Ishikawa (cell line): ENCODE measurements around the gene DRGX.

Experiments used
- CEBPB ChIP-seq: IDR thresholded peaks from 2 replicates; pipeline ENCODE4 v1.6.1; 2012
- CREB1 ChIP-seq: IDR thresholded peaks from 2 replicates; pipeline ENCODE4 v1.6.1; 2012; ENCODE audit warnings: low read depth
- EGR1 ChIP-seq: IDR thresholded peaks from 2 replicates; pipeline ENCODE4 v1.6.1; 2012
- EP300 ChIP-seq: IDR thresholded peaks from 2 replicates; pipeline ENCODE4 v1.6.1; 2012; ENCODE audit warnings: borderline replicate concordance
- FOXM1 ChIP-seq: IDR thresholded peaks from 2 replicates; pipeline ENCODE4 v1.6.1; 2012; ENCODE audit warnings: low read depth, borderline replicate concordance
- MAX ChIP-seq: IDR thresholded peaks from 2 replicates; pipeline ENCODE4 v1.6.1; 2012
- NFIC ChIP-seq: IDR thresholded peaks from 2 replicates; pipeline ENCODE4 v1.6.1; 2012
- RAD21 ChIP-seq: IDR thresholded peaks from 2 replicates; pipeline ENCODE4 v1.6.1; 2012; ENCODE audit warnings: low read depth
- REST ChIP-seq: IDR thresholded peaks from 2 replicates; pipeline ENCODE4 v1.6.1; 2012; ENCODE audit warnings: low read depth, mild to moderate bottlenecking
- TAF1 ChIP-seq: IDR thresholded peaks from 2 replicates; pipeline ENCODE4 v1.6.1; 2012; ENCODE audit warnings: low read depth, mild to moderate bottlenecking
- TCF12 ChIP-seq: IDR thresholded peaks from 2 replicates; pipeline ENCODE4 v1.6.1; 2012; ENCODE audit warnings: low read depth
- TEAD4 ChIP-seq: IDR thresholded peaks from 2 replicates; pipeline ENCODE4 v1.6.1; 2012
- USF1 ChIP-seq: IDR thresholded peaks from 2 replicates; pipeline ENCODE4 v1.6.1; 2012
- YY1 ChIP-seq: IDR thresholded peaks from 2 replicates; pipeline ENCODE4 v1.6.1; 2012; ENCODE audit warnings: low read depth
- ZBTB7A ChIP-seq: IDR thresholded peaks from 2 replicates; pipeline ENCODE4 v1.6.1; 2012; ENCODE audit warnings: low read depth

The DRGX gene

GRCh38 chr10:49365675-49366415 lies 30.0 kb downstream of the DRGX start:
- TF ChIP-seq CREB1 (no peak), MAX (no peak), ZBTB7A (no peak), TCF12 (no peak), EP300 (no peak), CEBPB (no peak), YY1 (no peak), TAF1 (no peak), FOXM1 (no peak), EGR1 (no peak), RAD21 (no peak; the same call in 1 of the 2 replicates), NFIC (no peak), USF1 (no peak), TEAD4 (no peak), REST (no peak)

GRCh38 chr10:49365275-49365674 lies 30.6 kb downstream of the DRGX start:
- TF ChIP-seq RAD21, result no peak
- no peak for TF ChIP-seq NFIC
- TF ChIP-seq TEAD4, result no peak
- no peak for TF ChIP-seq CREB1
- TF ChIP-seq REST, result no peak
- no peak for TF ChIP-seq TCF12
- TF ChIP-seq MAX, result no peak
- no peak for TF ChIP-seq CEBPB
- TF ChIP-seq EP300, result no peak
- TF ChIP-seq TAF1, result no peak
- TF ChIP-seq USF1, result no peak
- no peak for TF ChIP-seq ZBTB7A
- no peak for TF ChIP-seq EGR1
- TF ChIP-seq FOXM1, result no peak
- TF ChIP-seq YY1, result no peak

- no peak for TF ChIP-seq TCF12
- no peak for TF ChIP-seq TEAD4
- TF ChIP-seq EGR1, result no peak
- TF ChIP-seq YY1, result no peak
- no peak for TF ChIP-seq REST
- no peak for TF ChIP-seq NFIC
- TF ChIP-seq CREB1, result no peak
- TF ChIP-seq USF1, result no peak
- TF ChIP-seq TAF1, result no peak
- TF ChIP-seq EP300, result no peak
- no peak for TF ChIP-seq ZBTB7A
These were observed 31.1 kb downstream of the DRGX start for GRCh38 chr10:49364747-49365146.

GRCh38 chr10:49364051-49364450 lies 31.8 kb downstream of the DRGX start:
- no peak for TF ChIP-seq MAX
- no peak for TF ChIP-seq NFIC
- no peak for TF ChIP-seq CEBPB
- TF ChIP-seq RAD21, result no peak
